A549 (cell line): Measurements from ENCODE around the gene DYNC1I1.

Source experiments
- CHD4 ChIP-seq: fragments of 200-600 bp; sonication (generic); IDR thresholded peaks from 2 replicates; pipeline ENCODE4 v1.6.1; 2016; ENCODE audit warnings: antibody characterized with exemption, mild to moderate bottlenecking, borderline replicate concordance
- CTCF ChIP-seq: fragments of >200 bp; sonication (Bioruptor Twin); formaldehyde crosslinking; IDR thresholded peaks from 3 replicates; pipeline ENCODE4 v1.5.1; 2016
- EP300 ChIP-seq, 2 experiments: fragments of >200 bp; sonication (Bioruptor Twin); formaldehyde crosslinking; IDR thresholded peaks; 2 replicates in 1 of 2; 3 replicates in 1 of 2; pipeline ENCODE4 v1.6.1; 2016 to 2017
- KDM5A ChIP-seq: fragments of 200-600 bp; sonication (generic); IDR thresholded peaks from 2 replicates; pipeline ENCODE4 v1.6.1; 2016; ENCODE audit warnings: antibody characterized with exemption, mild to moderate bottlenecking
- POLR2A ChIP-seq: IDR thresholded peaks from 2 replicates; pipeline ENCODE4 v1.6.1; 2012; ENCODE audit warnings: mild to moderate bottlenecking, low read length

- TF ChIP-seq CHD4 (no peak), CTCF (no peak), POLR2A (no peak), EP300 (IDR thresholded peaks at IDR 0.05) (no peak), KDM5A (no peak)
Observed at GRCh38 chr7:95874541-95875265, 102.3 kb downstream of the DYNC1I1 start.
